Activated T-cell treated with anti-CD3 and anti-CD28 coated beads for 1 hour (primary cell): ENCODE results near the gene PTPRD.
"Not testable (repeated sequence)": the region's sequence is repeated elsewhere in the genome, so short reads cannot be mapped to it uniquely, and the experiment has no call there.

ENCODE experiments used
- DNase-seq: peaks from one replicate; pipeline ENCODE4 v3.0.0-alpha.2; 2020; ENCODE audit warnings: low read depth

Gene PTPRD

GRCh38 chr9:9133526-9133925 is 1479.3 kb downstream of the PTPRD start:
- DNase-seq, result no peak

DNA sequence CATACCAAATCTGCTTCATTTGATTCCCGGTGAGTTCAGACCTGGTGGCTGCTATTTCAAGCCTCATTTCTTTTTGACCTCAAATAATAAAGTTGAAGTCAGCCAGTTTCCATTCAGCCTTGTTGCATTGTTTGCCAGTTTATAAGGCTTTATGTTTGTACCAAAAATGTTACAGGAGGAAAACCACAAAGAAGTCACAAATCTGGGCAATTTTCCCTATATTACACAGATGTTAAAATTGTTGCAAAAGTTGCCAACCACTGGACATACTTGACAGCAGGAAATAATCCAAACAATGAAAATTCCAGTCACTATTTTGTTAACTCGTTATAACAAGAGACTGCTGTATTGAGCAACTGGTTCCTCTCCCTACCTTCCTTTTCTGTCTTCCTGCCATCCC is 1488.2 kb downstream of the PTPRD start:
- DNase-seq, result no peak

DNA sequence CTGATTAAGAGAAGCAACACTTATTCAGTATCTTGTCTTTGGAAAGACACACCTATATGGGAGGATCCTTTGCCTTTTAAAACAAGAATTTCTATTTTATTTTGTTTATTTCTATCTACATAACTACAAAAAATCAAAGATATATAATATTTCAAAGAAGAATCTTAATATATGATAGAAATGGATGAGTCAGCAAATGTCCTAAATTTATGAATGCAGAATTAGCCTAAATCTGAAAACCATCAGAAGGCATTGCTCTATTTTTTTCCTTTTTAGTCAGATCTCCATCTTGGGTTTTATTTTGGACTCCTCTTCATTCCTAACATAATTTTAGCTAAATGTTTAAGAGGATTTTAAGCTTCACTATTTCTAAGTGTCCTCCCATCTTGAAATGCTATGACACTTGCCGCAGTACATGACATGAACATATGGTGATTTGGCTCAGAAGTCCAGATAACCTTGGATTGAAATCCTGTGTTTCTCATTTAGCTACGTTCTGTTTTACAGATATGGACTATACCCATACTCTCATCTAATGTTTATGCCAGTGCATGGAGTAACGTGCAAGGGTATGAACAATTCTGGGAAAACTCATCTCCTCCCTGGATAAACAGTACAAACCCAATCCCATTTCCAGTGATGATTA is 1490.4 kb downstream of the PTPRD start:
- DNase-seq, result no peak

GRCh38 chr9:9117866-9118265 is 1494.9 kb downstream of the PTPRD start:
- DNase-seq, result no peak

- DNase-seq, result no peak
These were observed 1500.6 kb downstream of the PTPRD start for GRCh38 chr9:9112001-9112720.

DNA sequence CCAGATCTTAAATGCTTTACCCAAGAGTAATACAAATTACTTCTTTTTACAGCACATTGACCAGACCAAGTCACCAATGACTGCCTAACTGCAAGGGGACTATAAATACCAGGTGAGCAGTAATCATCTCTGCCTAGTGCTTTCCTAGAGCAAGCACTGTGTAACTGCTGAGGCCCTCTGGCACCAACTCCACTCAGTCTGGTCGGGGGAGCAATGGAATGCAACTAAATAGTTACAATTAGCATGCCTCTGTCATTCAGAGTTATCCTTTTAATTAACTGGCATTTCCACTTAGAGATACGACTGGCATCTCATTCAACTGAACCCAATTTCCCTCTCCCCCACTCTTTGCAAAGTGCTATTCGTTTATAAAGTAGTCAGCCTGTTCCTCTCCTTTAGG is 1504.2 kb downstream of the PTPRD start:
- DNase-seq, result no peak

GRCh38 chr9:9102295-9102694 is 1510.5 kb downstream of the PTPRD start:
- no peak for DNase-seq

GRCh38 chr9:9100070-9100469 is 1512.7 kb downstream of the PTPRD start:
- DNase-seq, result no peak

DNA sequence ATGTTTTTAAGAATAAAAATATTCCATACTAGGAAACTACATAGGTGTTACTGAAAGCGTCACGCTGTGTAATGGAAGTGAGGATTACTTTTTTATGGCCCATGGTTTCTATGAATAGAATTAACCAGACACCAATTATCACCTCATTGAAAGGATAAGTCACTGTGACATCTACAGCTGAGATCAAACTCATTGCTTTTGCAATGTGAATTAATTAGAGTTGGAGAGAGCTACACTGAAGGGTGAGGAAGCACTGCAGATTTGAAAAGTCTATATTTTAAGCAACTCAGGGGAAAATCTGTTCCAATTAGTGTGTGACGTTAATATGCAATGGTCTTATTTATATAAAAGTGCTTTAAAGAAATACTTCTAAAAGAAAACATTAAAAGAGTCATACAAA is 1513.2 kb downstream of the PTPRD start:
- DNase-seq, result no peak

- DNase-seq, result not testable (repeated sequence)
These were observed 1515.5 kb downstream of the PTPRD start for GRCh38 chr9:9097254-9097653.

GRCh38 chr9:9091387-9091786 is 1521.4 kb downstream of the PTPRD start:
- no peak for DNase-seq

DNA sequence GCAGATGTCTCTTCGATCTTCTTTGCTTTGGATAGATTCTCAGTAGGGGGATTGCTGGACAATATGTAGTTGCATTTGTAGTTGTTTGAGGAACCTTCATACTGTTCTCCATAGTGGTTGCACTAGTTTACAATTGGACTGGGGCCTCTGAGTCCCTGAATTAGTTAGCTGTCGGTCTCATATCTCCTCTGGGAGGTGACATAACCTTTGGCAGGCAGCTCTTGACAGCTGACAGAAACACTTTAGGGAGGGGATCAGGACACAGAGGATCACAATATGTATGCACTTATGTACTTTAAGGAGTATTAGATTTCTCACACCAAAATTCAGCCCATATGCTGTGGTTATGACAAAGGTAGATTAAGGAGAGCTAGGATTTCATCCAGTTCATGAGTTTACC is 1533.3 kb downstream of the PTPRD start:
- DNase-seq, result no peak

- DNase-seq, result no peak
These were observed 1534.5 kb downstream of the PTPRD start for GRCh38 chr9:9078301-9078700.

DNA sequence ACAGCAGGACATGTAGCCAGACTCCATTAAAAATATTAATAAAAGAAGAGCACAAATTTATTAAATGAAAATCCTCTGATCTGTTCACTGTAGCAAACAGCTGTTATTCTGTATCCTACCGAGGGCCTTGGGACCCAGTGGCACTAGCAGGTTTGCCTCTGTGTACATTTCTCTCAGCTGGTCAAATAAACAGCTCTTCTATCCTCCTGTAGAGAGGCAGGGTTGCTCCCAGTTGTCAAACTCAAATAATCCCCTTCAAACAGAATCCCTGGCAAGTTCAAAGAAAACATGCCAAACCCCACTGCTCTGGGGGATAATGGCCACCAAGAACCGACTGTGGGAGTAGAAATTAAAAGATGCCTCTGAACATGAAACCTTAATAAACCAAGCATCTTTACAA is 1551.2 kb downstream of the PTPRD start:
- DNase-seq, result no peak

- no peak for DNase-seq
These were observed 1558.3 kb downstream of the PTPRD start for GRCh38 chr9:9054354-9054992.

GRCh38 chr9:9045572-9045971 is 1567.2 kb downstream of the PTPRD start:
- no peak for DNase-seq

DNA sequence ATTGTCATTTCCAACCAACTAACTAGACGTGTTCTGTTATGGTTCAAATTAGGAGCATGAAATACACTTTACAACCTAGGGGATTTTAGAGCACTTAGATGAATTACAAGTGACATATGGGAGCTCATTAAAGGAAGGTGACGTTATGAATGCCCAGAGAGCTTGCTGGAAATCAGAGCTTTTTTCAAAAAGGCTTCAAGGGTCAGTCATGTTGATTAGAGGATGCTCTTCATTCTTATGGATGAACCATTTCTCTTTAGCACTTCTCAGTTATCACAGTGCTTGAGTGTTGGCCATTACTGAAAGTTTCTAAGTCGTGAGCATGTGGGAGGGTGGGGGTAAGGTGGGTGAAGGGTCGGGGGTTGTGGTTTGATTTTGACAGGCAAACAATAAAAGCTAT is 1567.7 kb downstream of the PTPRD start:
- DNase-seq, result no peak

DNA sequence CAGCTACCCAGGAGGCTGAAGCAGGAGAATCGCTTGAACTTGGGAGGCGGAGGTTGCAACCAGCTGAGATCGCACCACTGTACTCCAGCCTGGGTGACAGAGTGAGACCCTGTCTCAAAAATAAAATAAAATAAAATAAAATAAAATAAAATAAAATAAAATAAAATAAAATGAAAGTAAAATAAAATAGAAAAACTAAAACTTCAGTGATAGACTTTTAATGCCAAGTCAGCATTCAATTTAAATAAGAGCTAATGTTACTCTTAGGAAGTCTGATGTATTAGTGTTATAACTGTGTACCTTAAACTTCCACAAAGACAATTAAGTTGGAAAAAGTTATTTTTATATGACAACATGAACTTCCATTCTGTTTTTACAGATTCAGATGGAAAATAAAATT is 1569.0 kb downstream of the PTPRD start:
- DNase-seq, result not testable (repeated sequence)

DNA sequence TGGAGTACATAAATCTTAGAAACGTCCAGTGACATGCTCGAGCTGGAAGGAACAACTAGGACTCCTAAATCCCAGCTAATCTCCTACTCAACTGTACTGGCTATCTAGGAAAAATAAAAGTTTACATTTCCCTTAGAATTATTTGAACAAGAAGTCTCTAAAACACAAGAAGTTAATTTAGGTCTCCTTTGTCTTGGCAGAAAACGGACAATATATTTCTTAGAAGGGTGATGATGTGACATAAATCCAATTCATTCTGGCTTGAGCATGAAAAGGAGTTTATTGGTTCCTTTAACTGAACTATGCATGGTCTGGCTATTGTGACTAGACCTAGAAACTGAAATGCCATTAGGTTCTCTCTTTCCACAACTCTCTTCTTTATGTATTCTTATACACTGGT is 1571.0 kb downstream of the PTPRD start:
- DNase-seq, result no peak

GRCh38 chr9:9033022-9033421 is 1579.8 kb downstream of the PTPRD start:
- DNase-seq, result no peak

GRCh38 chr9:9016597-9016996 is 1596.2 kb downstream of the PTPRD start:
- no peak for DNase-seq

GRCh38 chr9:9004810-9005209 is 1608.0 kb downstream of the PTPRD start:
- no peak for DNase-seq

DNA sequence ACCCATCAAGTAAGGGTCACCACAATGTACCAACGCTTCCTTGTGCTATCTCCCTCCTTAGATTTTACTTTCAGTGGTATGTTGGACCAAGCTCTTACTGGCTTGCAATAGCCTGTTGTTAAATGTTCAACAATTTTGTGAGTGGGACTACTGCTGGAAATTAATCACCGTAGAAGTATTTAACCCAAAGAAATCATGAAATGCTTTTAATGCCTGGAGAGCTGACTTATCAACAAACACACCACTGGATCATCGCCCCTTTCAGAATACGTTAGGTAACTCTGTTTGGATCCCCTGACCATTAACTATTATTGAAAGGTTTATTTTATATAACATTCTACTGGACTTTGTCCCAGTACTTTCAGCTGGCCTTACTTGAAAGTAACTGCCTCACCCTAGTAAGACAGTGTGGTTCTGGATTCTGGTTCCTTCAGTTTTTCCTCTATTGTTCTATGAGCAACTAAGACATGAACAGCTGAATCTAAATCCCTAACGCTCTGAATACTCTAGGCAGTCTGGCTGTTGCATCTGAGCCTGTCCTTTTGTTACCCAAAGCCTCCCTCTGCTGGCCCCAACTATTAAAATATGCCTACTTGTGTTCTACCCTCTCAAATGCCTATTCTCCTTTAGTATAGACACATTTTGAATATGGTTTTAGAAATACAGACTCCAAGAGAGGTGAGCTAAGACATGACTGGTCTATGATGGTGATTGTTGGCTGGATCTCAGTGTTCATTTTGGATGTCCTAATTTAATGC is 1609.8 kb downstream of the PTPRD start:
- DNase-seq, result no peak
